ENCODE results near the gene HSPA12B. TPM values are rescaled to one million over a fixed set of nuclear protein-coding genes. Genes with fewer than 3 reads are reported as not detected.

HSPA12B gene
- total RNA-seq, 1 donor from 2014 or later, result 0.44 TPM

DNA sequence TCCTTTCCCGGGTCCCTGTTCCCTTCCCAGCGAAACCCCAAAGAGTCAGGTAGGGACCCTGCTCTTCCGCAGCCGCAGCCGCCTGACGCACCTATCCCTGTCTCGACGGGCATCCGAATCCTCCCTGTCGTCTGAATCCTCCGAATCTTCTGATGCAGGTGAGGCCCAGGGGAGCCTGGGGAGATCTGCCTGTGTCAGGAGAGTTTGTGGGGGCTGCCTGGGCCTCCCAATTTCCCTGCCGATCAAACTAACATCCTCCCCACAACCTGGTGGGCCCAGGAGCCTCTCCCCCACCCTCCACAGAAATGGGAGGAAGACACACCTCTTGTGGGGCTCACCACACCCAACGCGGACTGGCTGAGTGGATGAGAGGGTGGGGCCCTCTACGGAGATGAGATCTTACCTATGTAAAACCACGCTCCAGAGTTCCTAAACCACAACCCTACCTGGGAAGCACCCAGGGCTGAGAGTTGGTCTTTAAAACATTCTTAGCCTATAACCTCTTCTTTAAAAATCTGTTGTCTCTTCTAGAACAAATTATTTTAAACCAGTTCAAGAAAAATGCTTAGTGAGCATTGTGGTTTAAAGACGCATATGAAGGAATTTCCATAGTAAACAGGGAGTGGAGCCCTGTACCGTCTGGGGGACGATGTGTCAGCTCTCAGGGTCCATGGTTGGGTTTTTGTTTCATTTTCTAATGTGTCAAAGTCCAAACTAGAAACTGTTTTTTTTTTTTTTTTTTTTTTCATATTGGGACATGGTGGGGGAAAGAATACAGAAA is 65.3 kb downstream of the HSPA12B start:
- peaks cover 5% of the 10 kb centered on the region for H3K36me3 Mint-ChIP-seq (ENCODE audit: unreplicated experiment)
- peaks cover 13% of the 10 kb centered on the region for H3K27me3 Mint-ChIP-seq (ENCODE audit: unreplicated experiment)
- peak overlapping the region; percentile 86 for H3K4me3 Mint-ChIP-seq (ENCODE audit: unreplicated experiment)
- no peak for DNase-seq
- H3K27ac Mint-ChIP-seq (ENCODE audit: unreplicated experiment), result peak overlapping the region; percentile 23
- peaks cover 28% of the 10 kb centered on the region for H3K4me1 Mint-ChIP-seq (ENCODE audit: low read depth, unreplicated experiment)
- peaks cover 7% of the 10 kb centered on the region for H3K9me3 Mint-ChIP-seq (ENCODE audit: unreplicated experiment)
- TF ChIP-seq, protein P1, sequence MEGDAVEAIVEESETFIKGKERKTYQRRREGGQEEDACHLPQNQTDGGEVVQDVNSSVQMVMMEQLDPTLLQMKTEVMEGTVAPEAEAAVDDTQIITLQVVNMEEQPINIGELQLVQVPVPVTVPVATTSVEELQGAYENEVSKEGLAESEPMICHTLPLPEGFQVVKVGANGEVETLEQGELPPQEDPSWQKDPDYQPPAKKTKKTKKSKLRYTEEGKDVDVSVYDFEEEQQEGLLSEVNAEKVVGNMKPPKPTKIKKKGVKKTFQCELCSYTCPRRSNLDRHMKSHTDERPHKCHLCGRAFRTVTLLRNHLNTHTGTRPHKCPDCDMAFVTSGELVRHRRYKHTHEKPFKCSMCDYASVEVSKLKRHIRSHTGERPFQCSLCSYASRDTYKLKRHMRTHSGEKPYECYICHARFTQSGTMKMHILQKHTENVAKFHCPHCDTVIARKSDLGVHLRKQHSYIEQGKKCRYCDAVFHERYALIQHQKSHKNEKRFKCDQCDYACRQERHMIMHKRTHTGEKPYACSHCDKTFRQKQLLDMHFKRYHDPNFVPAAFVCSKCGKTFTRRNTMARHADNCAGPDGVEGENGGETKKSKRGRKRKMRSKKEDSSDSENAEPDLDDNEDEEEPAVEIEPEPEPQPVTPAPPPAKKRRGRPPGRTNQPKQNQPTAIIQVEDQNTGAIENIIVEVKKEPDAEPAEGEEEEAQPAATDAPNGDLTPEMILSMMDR (IDR thresholded peaks at IDR 0.05; ENCODE audit: partially characterized antibody, unreplicated experiment), result no peak

DNA sequence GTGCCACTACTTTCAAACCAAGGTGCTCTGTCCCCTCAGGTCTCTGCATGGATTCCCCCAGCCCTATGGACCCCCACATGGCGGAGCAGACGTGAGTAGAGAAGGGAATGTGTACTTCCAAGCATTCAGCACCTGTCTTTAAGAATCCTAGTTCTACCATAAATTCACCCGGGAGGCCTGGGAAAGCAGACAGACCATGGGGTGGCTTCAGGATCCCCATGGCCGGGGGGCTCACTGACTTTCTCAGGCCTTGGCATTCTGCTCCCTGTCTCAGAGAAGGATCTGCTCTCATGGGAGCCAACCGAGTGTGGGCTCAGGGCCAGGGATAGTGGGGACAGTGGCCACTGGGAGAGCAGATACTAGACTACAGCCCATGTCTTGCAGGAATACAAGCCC is 65.9 kb downstream of the HSPA12B start:
- Mint-ChIP-seq H3K4me1 (ENCODE audit: low read depth, unreplicated experiment) (peaks cover 34% of the 10 kb centered on the region), H3K4me3 (ENCODE audit: unreplicated experiment) (peak overlapping the region; percentile 86), H3K27ac (ENCODE audit: unreplicated experiment) (no peak overlapping the region), H3K27me3 (ENCODE audit: unreplicated experiment) (peaks cover 14% of the 10 kb centered on the region), H3K9me3 (ENCODE audit: unreplicated experiment) (peaks cover 12% of the 10 kb centered on the region), H3K36me3 (ENCODE audit: unreplicated experiment) (peaks cover 7% of the 10 kb centered on the region)
- no peak for DNase-seq
- TF ChIP-seq, protein P1 (IDR thresholded peaks at IDR 0.05; ENCODE audit: partially characterized antibody, unreplicated experiment), result no peak

DNA sequence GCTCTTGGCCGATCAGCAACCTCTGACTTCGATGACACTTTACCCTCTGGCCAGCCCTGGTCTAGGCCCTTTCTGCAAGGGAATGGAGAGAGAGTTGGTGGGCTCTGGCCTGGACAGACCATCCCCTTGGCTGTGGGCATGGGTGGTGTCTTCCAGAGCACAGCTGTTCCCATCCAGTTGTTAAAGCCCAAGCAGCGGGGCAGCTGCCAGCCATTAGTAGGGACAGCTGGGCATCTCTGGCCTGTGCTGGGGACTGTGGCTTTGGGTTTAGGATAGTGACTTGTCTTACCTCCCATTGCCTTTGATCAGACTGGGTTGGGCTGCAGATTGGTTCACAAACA is 66.4 kb downstream of the HSPA12B start:
- Mint-ChIP-seq H3K36me3 (ENCODE audit: unreplicated experiment) (peaks cover 7% of the 10 kb centered on the region), H3K27me3 (ENCODE audit: unreplicated experiment) (peaks cover 17% of the 10 kb centered on the region), H3K9me3 (ENCODE audit: unreplicated experiment) (peaks cover 13% of the 10 kb centered on the region), H3K4me1 (ENCODE audit: low read depth, unreplicated experiment) (peaks cover 39% of the 10 kb centered on the region), H3K4me3 (ENCODE audit: unreplicated experiment) (no peak overlapping the region), H3K27ac (ENCODE audit: unreplicated experiment) (peak overlapping the region; percentile 28)
- no peak for DNase-seq
- TF ChIP-seq, protein P1 (IDR thresholded peaks at IDR 0.05; ENCODE audit: partially characterized antibody, unreplicated experiment), result no peak

DNA sequence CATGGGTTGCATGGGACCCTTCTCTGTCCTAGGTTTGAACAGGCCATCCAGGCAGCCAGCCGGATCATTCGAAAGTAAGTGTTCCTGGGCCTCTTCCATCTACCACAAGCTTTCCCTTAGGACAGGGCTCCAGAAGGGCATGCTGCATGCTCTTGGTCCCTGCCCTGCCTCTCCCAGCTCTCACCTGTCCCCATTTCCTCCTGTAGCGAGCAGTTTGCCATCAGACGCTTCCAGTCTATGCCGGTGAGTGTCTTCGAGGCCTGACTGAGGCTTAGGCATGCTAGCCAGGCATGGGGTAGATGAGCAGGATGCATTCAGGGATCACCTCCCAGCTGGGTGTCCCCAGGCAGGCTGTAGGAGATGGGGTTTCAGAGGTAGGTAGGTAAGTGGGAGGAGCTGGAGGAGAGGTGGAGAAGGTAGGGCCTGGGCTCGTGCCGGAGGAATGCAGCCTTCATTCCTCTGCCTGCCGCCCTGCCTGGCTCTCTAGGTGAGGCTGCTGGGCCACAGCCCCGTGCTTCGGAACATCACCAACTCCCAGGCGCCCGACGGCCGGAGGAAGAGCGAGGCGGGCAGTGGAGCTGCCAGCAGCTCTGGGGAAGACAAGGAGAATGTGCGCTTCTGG is 67.9 kb downstream of the HSPA12B start:
- DNase-seq, result no peak
- Mint-ChIP-seq H3K27ac (ENCODE audit: unreplicated experiment) (peak overlapping the region; percentile 48), H3K4me1 (ENCODE audit: low read depth, unreplicated experiment) (peaks cover 47% of the 10 kb centered on the region), H3K4me3 (ENCODE audit: unreplicated experiment) (peak overlapping the region; percentile 64), H3K27me3 (ENCODE audit: unreplicated experiment) (peaks cover 17% of the 10 kb centered on the region), H3K36me3 (ENCODE audit: unreplicated experiment) (peaks cover 7% of the 10 kb centered on the region), H3K9me3 (ENCODE audit: unreplicated experiment) (peaks cover 14% of the 10 kb centered on the region)
- TF ChIP-seq, protein P1 (IDR thresholded peaks at IDR 0.05; ENCODE audit: partially characterized antibody, unreplicated experiment), result no peak

DNA sequence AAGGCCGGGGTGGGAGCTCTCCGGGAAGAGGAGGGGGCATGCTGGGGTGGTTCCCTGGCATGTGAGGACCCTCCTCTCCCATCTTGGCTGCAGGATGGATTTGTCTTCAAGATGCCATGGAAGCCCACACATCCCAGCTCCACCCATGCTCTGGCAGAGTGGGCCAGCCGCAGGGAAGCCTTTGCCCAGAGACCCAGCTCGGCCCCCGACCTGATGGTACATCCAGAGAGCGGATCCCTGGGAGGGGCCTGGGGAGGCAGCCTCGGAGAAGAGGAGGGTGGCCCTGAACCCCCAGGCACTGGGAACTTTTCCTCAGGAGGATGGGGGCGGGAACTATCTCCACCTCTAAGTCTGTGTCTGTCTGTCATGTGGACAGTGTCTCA is 68.4 kb downstream of the HSPA12B start:
- H3K9me3 Mint-ChIP-seq (ENCODE audit: unreplicated experiment), result peaks cover 14% of the 10 kb centered on the region
- H3K27ac Mint-ChIP-seq (ENCODE audit: unreplicated experiment), result no peak overlapping the region
- H3K4me1 Mint-ChIP-seq (ENCODE audit: low read depth, unreplicated experiment), result peaks cover 50% of the 10 kb centered on the region
- H3K4me3 Mint-ChIP-seq (ENCODE audit: unreplicated experiment), result no peak overlapping the region
- H3K36me3 Mint-ChIP-seq (ENCODE audit: unreplicated experiment), result peaks cover 7% of the 10 kb centered on the region
- TF ChIP-seq, protein P1 (IDR thresholded peaks at IDR 0.05; ENCODE audit: partially characterized antibody, unreplicated experiment), result no peak
- DNase-seq, result no peak
- H3K27me3 Mint-ChIP-seq (ENCODE audit: unreplicated experiment), result peaks cover 17% of the 10 kb centered on the region
